SK-N-SH (cell line): Measurements from ENCODE around the gene HERC4. TPM values are rescaled to one million over a fixed set of nuclear protein-coding genes. Genes with fewer than 3 reads are reported as not detected.

Experiments
- CTCF ChIA-PET: fragments of 300-600, 350-600 bp; formaldehyde crosslinking; extraction: SDS; loops from one replicate; lab custom pipeline; 2021; lab: Yijun Ruan, JAX
- POLR2A ChIA-PET: fragments of 350-600 bp; sonication (Branson Sonifier 250); formaldehyde crosslinking; extraction: SDS; loops from one replicate; lab custom pipeline; 2020; ENCODE audit warnings: antibody characterized with exemption, inconsistent platforms; lab: Yijun Ruan, JAX
- DNase-seq: peaks from one replicate; pipeline ENCODE4 v3.0.0; 2012
- H2AFZ ChIP-seq: fragments of 200-600 bp; sonication (generic); 2 replicates; pipeline ENCODE4 v1.8.1; 2016; ENCODE audit warnings: antibody characterized with exemption, mild to moderate bottlenecking, low read depth
- H3F3A ChIP-seq: fragments of 200-600 bp; sonication (generic); replicated peaks from 2 replicates; pipeline ENCODE3; 2016; ENCODE audit warnings: antibody characterized with exemption, mild to moderate bottlenecking; ENCODE audit not compliant: insufficient read depth
- H3K27ac ChIP-seq, 2 experiments: fragments of 200-500 bp in 1 of 2; fragments of 200-600 bp in 1 of 2; sonication (Bioruptor generic) in 1 of 2; sonication (generic), shearing (Covaris generic) in 1 of 2; 2 replicates each; pipeline versions ENCODE4 v1.5.1 to v1.6.1; 2014 to 2016; ENCODE audit warnings: low read depth in 2 of 2, inconsistent platforms in 1 of 2, low read length in 1 of 2, mild to moderate bottlenecking in 1 of 2, mixed read lengths in 1 of 2
- H3K27me3 ChIP-seq: fragments of 200-600 bp; sonication (generic), shearing (Covaris generic); 2 replicates; pipeline ENCODE4 v1.6.1; 2016; ENCODE audit warnings: mixed run types; ENCODE audit not compliant: insufficient read depth
- H3K36me3 ChIP-seq, 2 experiments: fragments of 200-500 bp in 1 of 2; fragments of 200-600 bp in 1 of 2; sonication (Bioruptor generic) in 1 of 2; sonication (generic) in 1 of 2; replicated peaks in 1 of 2; 2 replicates each; pipeline versions ENCODE3 to v1.5.1; 2014 to 2016; ENCODE audit warnings: low read length in 1 of 2, mild to moderate bottlenecking in 1 of 2; ENCODE audit not compliant: insufficient read depth in 2 of 2, control insufficient read depth in 1 of 2
- H3K4me1 ChIP-seq, 2 experiments: fragments of 200-500 bp in 1 of 2; fragments of 200-600 bp in 1 of 2; sonication (Bioruptor generic) in 1 of 2; sonication (generic), shearing (Covaris generic) in 1 of 2; 2 replicates each; pipeline versions ENCODE4 v1.5.1 to v1.6.1; 2014 to 2016; ENCODE audit warnings: low read depth in 1 of 2, low read length in 1 of 2, mixed run types in 1 of 2; ENCODE audit not compliant: insufficient read depth in 2 of 2, control insufficient read depth in 1 of 2
- H3K4me2 ChIP-seq: fragments of 200-600 bp; sonication (generic), shearing (Covaris generic); 2 replicates; pipeline ENCODE4 v1.6.1; 2017; ENCODE audit warnings: mixed run types
- H3K4me3 ChIP-seq, 2 experiments: fragments of 200-500 bp in 1 of 2; fragments of 200-600 bp in 1 of 2; sonication (Bioruptor generic) in 1 of 2; sonication (generic), shearing (Covaris generic) in 1 of 2; 2 replicates each; pipeline versions ENCODE4 v1.5.1 to v1.8.1; 2014 to 2016; ENCODE audit warnings: low read depth in 2 of 2, inconsistent platforms in 1 of 2, low read length in 1 of 2, mild to moderate bottlenecking in 1 of 2, mixed read lengths in 1 of 2, moderate library complexity in 1 of 2
- H3K79me2 ChIP-seq: fragments of 200-600 bp; sonication (generic); 2 replicates; pipeline ENCODE4 v1.8.1; 2017; ENCODE audit warnings: mild to moderate bottlenecking; ENCODE audit not compliant: insufficient read depth
- H3K9ac ChIP-seq: fragments of 200-600 bp; sonication (generic); 2 replicates; pipeline ENCODE4 v1.6.1; 2017; ENCODE audit warnings: mixed run types
- H3K9me2 ChIP-seq: fragments of 200-600 bp; sonication (generic); 2 replicates; pipeline ENCODE4 v1.6.1; 2017; ENCODE audit warnings: mixed run types
- H3K9me3 ChIP-seq: fragments of 200-600 bp; sonication (generic); 2 replicates; pipeline ENCODE4 v1.6.1; 2017; ENCODE audit warnings: mixed run types, mild to moderate bottlenecking, moderate library complexity
- H4K20me1 ChIP-seq: fragments of 200-600 bp; sonication (generic); 2 replicates; pipeline ENCODE4 v1.6.1; 2017; ENCODE audit warnings: mild to moderate bottlenecking, mixed run types; ENCODE audit not compliant: insufficient read depth
- CTCF ChIP-seq: fragments of 200-600 bp; sonication (generic); IDR thresholded peaks from 2 replicates; pipeline ENCODE4 v1.6.1; 2017; ENCODE audit warnings: antibody characterized with exemption, mild to moderate bottlenecking, moderate library complexity
- ELF1 ChIP-seq: IDR thresholded peaks from 2 replicates; pipeline ENCODE4 v1.4.0; 2012
- GABPA ChIP-seq: IDR thresholded peaks from 2 replicates; pipeline ENCODE4 v1.4.0; 2012; ENCODE audit warnings: low read depth, mild to moderate bottlenecking
- JUND ChIP-seq: IDR thresholded peaks from 2 replicates; pipeline ENCODE4 v1.4.0; 2012
- MAX ChIP-seq: IDR thresholded peaks from 2 replicates; pipeline ENCODE4 v1.4.0; 2012; ENCODE audit warnings: low read depth
- NRF1 ChIP-seq: IDR thresholded peaks from 2 replicates; pipeline ENCODE4 v1.6.1; 2012; ENCODE audit warnings: low read depth, mild to moderate bottlenecking, low read length
- RFX5 ChIP-seq: IDR thresholded peaks from 2 replicates; pipeline ENCODE4 v1.6.1; 2012; ENCODE audit warnings: mild to moderate bottlenecking, improper control_type of control experiment, low read length
- SIN3A ChIP-seq: IDR thresholded peaks from 2 replicates; pipeline ENCODE4 v1.6.1; 2012; ENCODE audit warnings: low read depth, mild to moderate bottlenecking, low read length, moderate library complexity, borderline replicate concordance
- WGBS: methylation state at CpG from one replicate; pipeline ENCODE4 v1.1.6; 2017; ENCODE audit warnings: low lambda C conversion rate; 5-methylcytosine and 5-hydroxymethylcytosine counted together
- polyA plus RNA-seq, 3 experiments: library from polyadenylated mRNA; depleted of rRNA; stranded (reverse); fragments of >200 nt; gene quantifications; 2 replicates each; pipeline ENCODE4 v1.2.3, GENCODE V29; 2012

The HERC4 gene
- polyA plus RNA-seq, 1 of the 3 experiments (the other 2 are of a cell fraction) = 16.2 TPM

- Histone ChIP-seq H3K9me3 (no peaks in the 10 kb centered on the region), H3K27me3 (no peaks in the 10 kb centered on the region), H3K79me2 (peaks cover 91% of the 10 kb centered on the region), H3K27ac (peak overlapping the region in 1 of 2 experiments; percentile 26; a peak in 2 of 4 replicates), H2AFZ (no peak overlapping the region), H3K4me1 (peaks cover 0 to 14% of the 10 kb centered on the region in 2 experiments; a peak in 2 of 4 replicates), H3F3A (peaks cover 14% of the 10 kb centered on the region), H3K9ac (no peak overlapping the region), H3K36me3 (peaks cover 6 to 35% of the 10 kb centered on the region in 2 experiments), H3K9me2 (no peaks in the 10 kb centered on the region), H3K4me3 (no peak overlapping the region), H3K4me2 (no peak overlapping the region; the same call in 1 of the 2 replicates), H4K20me1 (peaks cover 4% of the 10 kb centered on the region; the same call in 1 of the 2 replicates)
- TF ChIP-seq CTCF (no peak), NRF1 (no peak), RFX5 (no peak), GABPA (no peak)
- no peak for DNase-seq
- ChIA-PET POLR2A (no interaction called here), CTCF (no interaction called here)
- 91% methylated on average over 2 of the region's 2 CpGs for WGBS
Measured at GRCh38 chr10:68052463-68052862, 22.6 kb downstream of the HERC4 start.

GRCh38 chr10:68049289-68050078 is 25.6 kb downstream of the HERC4 start:
- Histone ChIP-seq H3K9ac (no peak overlapping the region), H3K79me2 (peaks cover 97% of the 10 kb centered on the region), H3K4me2 (no peak overlapping the region), H2AFZ (no peak overlapping the region), H3K36me3 (peaks cover 0 to 21% of the 10 kb centered on the region in 2 experiments), H3K4me1 (peaks cover 0 to 14% of the 10 kb centered on the region in 2 experiments; a peak in 2 of 4 replicates), H3K27me3 (no peaks in the 10 kb centered on the region), H3K27ac (no peak overlapping the region), H3K9me3 (no peaks in the 10 kb centered on the region), H4K20me1 (peaks cover 11% of the 10 kb centered on the region; the same call in 1 of the 2 replicates), H3F3A (peaks cover 23% of the 10 kb centered on the region), H3K4me3 (no peak overlapping the region), H3K9me2 (no peaks in the 10 kb centered on the region)
- no peak for TF ChIP-seq SIN3A
- TF ChIP-seq ELF1 = no peak
- no peak for TF ChIP-seq JUND
- no peak for TF ChIP-seq MAX
- CTCF ChIA-PET = interaction anchor here (1.0 kb wide), 1 partner anchor 10 kb away, joined by 3 read pairs; no protein-coding TSS in a partner anchor
- no peak for DNase-seq
- POLR2A ChIA-PET = no interaction called here
- WGBS = 95% methylated on average over 8 of the region's 8 CpGs
